PC-9 (cell line): ENCODE data around the gene NTM. TPM values are rescaled to one million over a fixed set of nuclear protein-coding genes. Genes with fewer than 3 reads are reported as not detected.

ENCODE experiments used
- BruUV-seq: library from RNA; stranded (reverse); fragments of 400-500 nt; replicated peaks from 2 replicates; lab custom pipeline; 2021; lab: Mats Ljungman, UMichigan
- CTCF ChIA-PET: fragments of 300-600 bp; sonication (Branson Sonifier 250); formaldehyde crosslinking; loops from one replicate; lab custom pipeline; 2022; ENCODE audit warnings: antibody characterized with exemption; lab: Charles Lee
- POLR2A ChIA-PET: fragments of 300-600 bp; sonication (Branson Sonifier 250); formaldehyde crosslinking; loops from one replicate; lab custom pipeline; 2022; ENCODE audit warnings: antibody characterized with exemption; ENCODE audit not compliant: unreplicated experiment; lab: Charles Lee
- DNase-seq, 2 experiments: peaks; one replicate each; pipeline versions ENCODE4 v3.0.0 to v3.0.0-alpha.2; 2015 to 2022; ENCODE audit warnings: mixed read lengths in 1 of 2
- H2AFZ ChIP-seq: fragments of 200-600 bp; sonication (generic); 2 replicates; pipeline ENCODE4 v1.8.1; 2017; ENCODE audit warnings: antibody characterized with exemption
- H3F3A ChIP-seq: fragments of 200-600 bp; sonication (generic); 2 replicates; pipeline ENCODE4 v1.8.1; 2017; ENCODE audit warnings: antibody characterized with exemption, mild to moderate bottlenecking, low read depth; ENCODE audit not compliant: insufficient read depth
- H3K27ac ChIP-seq: fragments of 200-600 bp; sonication (generic); 2 replicates; pipeline ENCODE4 v1.6.1; 2016; ENCODE audit warnings: mixed run types
- H3K27me3 ChIP-seq: fragments of 200-600 bp; sonication (generic); 2 replicates; pipeline ENCODE4 v1.6.1; 2016; ENCODE audit warnings: low read depth, mixed run types; ENCODE audit not compliant: insufficient read depth
- H3K36me3 ChIP-seq: fragments of 200-600 bp; sonication (generic); 2 replicates; pipeline ENCODE4 v1.6.1; 2016; ENCODE audit warnings: low read depth, mixed run types
- H3K4me1 ChIP-seq: fragments of 200-600 bp; sonication (generic); replicated peaks from 2 replicates; pipeline ENCODE4 v1.6.1; 2016; ENCODE audit warnings: mixed run types; ENCODE audit not compliant: insufficient read depth
- H3K4me2 ChIP-seq: fragments of 200-600 bp; sonication (generic); 2 replicates; pipeline ENCODE4 v1.6.1; 2017; ENCODE audit warnings: mixed run types
- H3K4me3 ChIP-seq: fragments of 200-600 bp; sonication (generic); 2 replicates; pipeline ENCODE4 v1.6.1; 2016; ENCODE audit warnings: mixed run types
- H3K79me2 ChIP-seq: fragments of 200-600 bp; sonication (generic); 2 replicates; pipeline ENCODE4 v1.6.1; 2017; ENCODE audit warnings: low read depth, mixed run types
- H3K9me2 ChIP-seq: fragments of 200-600 bp; sonication (generic); 2 replicates; pipeline ENCODE4 v1.8.1; 2017; ENCODE audit warnings: mild to moderate bottlenecking; ENCODE audit not compliant: insufficient read depth
- H3K9me3 ChIP-seq: fragments of 200-600 bp; sonication (generic); 2 replicates; pipeline ENCODE4 v1.8.1; 2016; ENCODE audit warnings: low read depth; ENCODE audit not compliant: insufficient read depth
- H4K20me1 ChIP-seq: fragments of 200-600 bp; sonication (generic); 2 replicates; pipeline ENCODE4 v1.8.1; 2017; ENCODE audit not compliant: insufficient read depth
- EZH2 ChIP-seq: fragments of 200-600 bp; sonication (generic); IDR thresholded peaks from 2 replicates; pipeline ENCODE4 v1.8.0; 2017; ENCODE audit warnings: antibody characterized with exemption, low read depth
- intact Hi-C: fragments of 100-400 bp; cut with micrococcal nuclease; formaldehyde crosslinking; loops from one replicate; pipeline ENCODE4 v1.10.0; 2022; ENCODE audit not compliant: unreplicated experiment
- total RNA-seq: library from RNA; stranded (reverse); gene quantifications from 2 replicates; pipeline ENCODE4 v1.2.3, GENCODE V29; 2021
- TF ChIP-seq, protein P1 (sequence below): fragments of 200-600 bp; sonication (generic); conservative IDR thresholded peaks from 2 replicates; pipeline ENCODE4 v1.6.1; 2017; ENCODE audit warnings: mixed run types, antibody characterized with exemption, mild to moderate bottlenecking, moderate library complexity

Gene NTM
- total RNA-seq, 1 experiment from 2014 or later = not detected

DNA sequence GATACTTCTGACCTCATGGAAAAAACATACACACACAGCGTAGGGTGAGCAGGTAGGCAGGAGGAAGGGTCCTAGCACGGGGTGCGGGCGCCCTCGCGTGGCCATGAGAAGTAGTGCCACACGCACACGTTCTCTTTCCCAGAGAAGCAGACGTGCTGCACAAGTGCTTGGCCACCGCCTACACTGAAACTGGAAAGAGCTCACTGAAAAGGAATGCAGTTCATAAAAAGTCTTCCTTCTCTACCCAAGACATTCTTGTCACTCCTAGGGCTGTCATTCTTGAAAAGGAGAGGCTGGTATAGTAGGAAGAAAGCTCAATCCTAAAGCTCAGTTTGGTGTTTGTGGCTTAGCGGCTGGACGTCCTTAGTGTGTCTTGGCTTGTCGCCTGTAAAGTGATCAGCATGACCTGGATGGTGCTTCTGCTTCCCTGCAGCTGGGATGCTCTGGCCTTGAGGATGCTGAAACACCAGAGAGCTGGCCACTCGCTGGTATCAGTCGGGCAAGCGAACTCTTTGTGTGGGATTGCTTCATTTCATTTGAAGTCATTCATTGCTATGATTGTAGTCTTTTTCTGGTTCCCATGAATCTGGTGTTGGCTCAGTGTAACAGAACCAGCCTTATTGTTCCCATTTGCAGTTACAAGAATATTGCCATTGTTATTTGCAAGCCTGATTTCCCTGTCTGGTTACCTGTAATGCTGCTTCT lies 303.8 kb downstream of the NTM start:
- H3K27me3 ChIP-seq = peaks cover 46% of the 10 kb centered on the region; the same call in 1 of the 2 replicates
- no peaks in the 10 kb centered on the region for H3K4me1 ChIP-seq
- H3K9me2 ChIP-seq = no peaks in the 10 kb centered on the region
- no TSS peak for BruUV-seq
- no peaks in the 10 kb centered on the region for H3K36me3 ChIP-seq
- no peaks in the 10 kb centered on the region for H4K20me1 ChIP-seq
- no peak overlapping the region for H2AFZ ChIP-seq
- H3K4me2 ChIP-seq = no peak overlapping the region
- CTCF ChIA-PET = interaction anchor here (0.7 to 1.3 kb wide), 4 partner anchors 93 to 648 kb away, joined by 3 to 4 read pairs (median 4); no protein-coding TSS in a partner anchor
- H3K79me2 ChIP-seq = no peaks in the 10 kb centered on the region
- no peaks in the 10 kb centered on the region for H3K9me3 ChIP-seq
- no peaks in the 10 kb centered on the region for H3F3A ChIP-seq
- intact Hi-C loops = loop anchor here (1.0 to 2.0 kb wide), 4 partner anchors 265 to 751 kb away; no protein-coding TSS in a partner anchor
- H3K27ac ChIP-seq = no peak overlapping the region
- DNase-seq = peak; percentile 41 to 55
- H3K4me3 ChIP-seq = no peak overlapping the region
- POLR2A ChIA-PET = no interaction called here
- TF ChIP-seq EZH2 = no peak
- TF ChIP-seq, protein P1, sequence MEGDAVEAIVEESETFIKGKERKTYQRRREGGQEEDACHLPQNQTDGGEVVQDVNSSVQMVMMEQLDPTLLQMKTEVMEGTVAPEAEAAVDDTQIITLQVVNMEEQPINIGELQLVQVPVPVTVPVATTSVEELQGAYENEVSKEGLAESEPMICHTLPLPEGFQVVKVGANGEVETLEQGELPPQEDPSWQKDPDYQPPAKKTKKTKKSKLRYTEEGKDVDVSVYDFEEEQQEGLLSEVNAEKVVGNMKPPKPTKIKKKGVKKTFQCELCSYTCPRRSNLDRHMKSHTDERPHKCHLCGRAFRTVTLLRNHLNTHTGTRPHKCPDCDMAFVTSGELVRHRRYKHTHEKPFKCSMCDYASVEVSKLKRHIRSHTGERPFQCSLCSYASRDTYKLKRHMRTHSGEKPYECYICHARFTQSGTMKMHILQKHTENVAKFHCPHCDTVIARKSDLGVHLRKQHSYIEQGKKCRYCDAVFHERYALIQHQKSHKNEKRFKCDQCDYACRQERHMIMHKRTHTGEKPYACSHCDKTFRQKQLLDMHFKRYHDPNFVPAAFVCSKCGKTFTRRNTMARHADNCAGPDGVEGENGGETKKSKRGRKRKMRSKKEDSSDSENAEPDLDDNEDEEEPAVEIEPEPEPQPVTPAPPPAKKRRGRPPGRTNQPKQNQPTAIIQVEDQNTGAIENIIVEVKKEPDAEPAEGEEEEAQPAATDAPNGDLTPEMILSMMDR = peak; percentile 85

DNA sequence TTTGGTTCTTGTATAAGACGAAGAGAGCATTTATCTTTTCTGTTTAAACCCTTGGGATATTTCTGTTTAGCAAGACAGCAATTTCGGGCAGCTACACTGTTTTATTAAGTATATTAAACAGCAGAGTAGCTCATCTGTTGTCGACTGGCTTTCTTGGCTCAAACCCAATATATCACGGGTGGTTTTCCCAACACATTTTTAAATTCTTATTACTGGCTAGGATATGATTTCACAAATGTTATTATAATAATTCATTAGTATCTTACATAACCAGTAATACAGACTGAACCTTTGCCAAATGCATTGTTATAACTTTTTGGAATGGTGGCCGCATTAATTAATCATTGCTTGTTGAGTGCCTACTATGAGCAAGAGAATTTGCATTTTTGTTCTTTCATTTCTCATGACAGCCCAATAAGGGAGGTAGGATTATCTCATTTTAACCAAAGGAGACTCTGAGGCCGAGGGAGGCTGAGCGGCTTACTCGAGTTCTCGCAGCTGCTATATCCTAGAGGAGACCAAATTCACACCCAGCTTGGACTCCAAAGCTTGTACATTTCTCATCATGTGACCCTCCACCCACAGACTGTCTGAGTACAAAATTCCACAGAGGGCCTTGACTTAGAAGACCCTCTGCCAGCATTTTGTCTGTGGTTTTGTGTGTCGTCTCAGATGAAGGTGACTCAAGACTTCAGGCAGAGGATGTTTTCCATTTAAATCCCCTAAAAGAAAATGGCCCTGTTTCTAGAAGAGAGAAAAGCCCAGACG lies 304.9 kb downstream of the NTM start:
- H3K4me1 ChIP-seq = no peaks in the 10 kb centered on the region
- ChIA-PET CTCF (interaction anchor here (1.3 kb wide), 1 partner anchor 611 kb away, joined by 4 read pairs; no protein-coding TSS in a partner anchor), POLR2A (no interaction called here)
- H3K36me3 ChIP-seq = no peaks in the 10 kb centered on the region
- peaks cover 46% of the 10 kb centered on the region; the same call in 1 of the 2 replicates for H3K27me3 ChIP-seq
- H3K79me2 ChIP-seq = no peaks in the 10 kb centered on the region
- H3K9me2 ChIP-seq = no peaks in the 10 kb centered on the region
- no peaks in the 10 kb centered on the region for H3K9me3 ChIP-seq
- no peaks in the 10 kb centered on the region for H4K20me1 ChIP-seq
- H2AFZ ChIP-seq = no peak overlapping the region
- no peak for TF ChIP-seq EZH2
- TF ChIP-seq, protein P1 = no peak
- DNase-seq = no peak
- no peak overlapping the region for H3K27ac ChIP-seq
- intact Hi-C loops = loop anchor here (2.0 kb wide), 2 partner anchors 267 to 611 kb away; no protein-coding TSS in a partner anchor
- no TSS peak for BruUV-seq
- H3F3A ChIP-seq = no peaks in the 10 kb centered on the region
- no peak overlapping the region for H3K4me3 ChIP-seq
- no peak overlapping the region for H3K4me2 ChIP-seq

DNA sequence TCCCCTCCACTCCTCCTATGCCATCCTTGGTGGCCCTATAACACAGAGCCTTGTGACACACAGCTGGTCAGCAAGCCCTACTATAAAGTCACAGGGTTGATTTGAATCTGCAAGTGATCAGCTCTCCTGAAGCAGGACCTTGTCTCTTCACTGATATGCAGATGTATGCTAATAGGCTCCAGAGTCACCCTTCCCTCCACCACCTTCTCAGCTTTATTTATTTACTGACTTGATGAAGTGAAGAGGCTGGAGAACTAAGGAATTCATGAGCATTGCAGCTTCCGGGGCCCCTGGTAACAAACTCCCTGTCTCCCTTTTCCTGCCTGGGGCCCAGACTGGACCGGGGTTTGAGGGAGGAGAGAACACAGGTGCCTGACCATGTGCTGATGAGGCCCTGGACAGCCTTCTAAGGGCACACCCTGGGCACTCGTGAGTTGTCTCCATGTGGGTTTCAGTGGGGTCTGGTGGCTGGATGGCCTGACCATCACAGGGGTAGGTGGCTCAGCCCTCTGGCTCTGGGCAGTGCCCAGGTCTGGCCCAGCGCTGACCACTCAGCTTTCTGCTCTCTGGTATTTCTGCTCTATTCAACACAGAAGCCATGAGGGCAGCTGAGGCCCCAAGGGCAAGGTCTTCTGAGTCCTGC lies 307.5 kb downstream of the NTM start:
- no peak overlapping the region for H3K4me3 ChIP-seq
- CTCF ChIA-PET = no interaction called here
- BruUV-seq = no TSS peak

More for the DNA sequence above, 307.5 kb downstream of the NTM start:
- Histone ChIP-seq H4K20me1 (no peaks in the 10 kb centered on the region), H3K4me1 (no peaks in the 10 kb centered on the region), H3K27me3 (peaks cover 39% of the 10 kb centered on the region; the same call in 1 of the 2 replicates), H3K27ac (no peak overlapping the region), H3K9me2 (no peaks in the 10 kb centered on the region), H3K79me2 (no peaks in the 10 kb centered on the region), H3K4me2 (no peak overlapping the region), H2AFZ (no peak overlapping the region), H3K36me3 (no peaks in the 10 kb centered on the region), H3F3A (no peaks in the 10 kb centered on the region), H3K9me3 (no peaks in the 10 kb centered on the region)
- no peak for DNase-seq
- TF ChIP-seq, protein P1 = no peak
- TF ChIP-seq EZH2 = no peak
- intact Hi-C loops = no loop called here
- POLR2A ChIA-PET = no interaction called here
